ENCODE data around the gene PDLIM4.

PDLIM4 gene, protein sequence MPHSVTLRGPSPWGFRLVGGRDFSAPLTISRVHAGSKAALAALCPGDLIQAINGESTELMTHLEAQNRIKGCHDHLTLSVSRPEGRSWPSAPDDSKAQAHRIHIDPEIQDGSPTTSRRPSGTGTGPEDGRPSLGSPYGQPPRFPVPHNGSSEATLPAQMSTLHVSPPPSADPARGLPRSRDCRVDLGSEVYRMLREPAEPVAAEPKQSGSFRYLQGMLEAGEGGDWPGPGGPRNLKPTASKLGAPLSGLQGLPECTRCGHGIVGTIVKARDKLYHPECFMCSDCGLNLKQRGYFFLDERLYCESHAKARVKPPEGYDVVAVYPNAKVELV

DNA sequence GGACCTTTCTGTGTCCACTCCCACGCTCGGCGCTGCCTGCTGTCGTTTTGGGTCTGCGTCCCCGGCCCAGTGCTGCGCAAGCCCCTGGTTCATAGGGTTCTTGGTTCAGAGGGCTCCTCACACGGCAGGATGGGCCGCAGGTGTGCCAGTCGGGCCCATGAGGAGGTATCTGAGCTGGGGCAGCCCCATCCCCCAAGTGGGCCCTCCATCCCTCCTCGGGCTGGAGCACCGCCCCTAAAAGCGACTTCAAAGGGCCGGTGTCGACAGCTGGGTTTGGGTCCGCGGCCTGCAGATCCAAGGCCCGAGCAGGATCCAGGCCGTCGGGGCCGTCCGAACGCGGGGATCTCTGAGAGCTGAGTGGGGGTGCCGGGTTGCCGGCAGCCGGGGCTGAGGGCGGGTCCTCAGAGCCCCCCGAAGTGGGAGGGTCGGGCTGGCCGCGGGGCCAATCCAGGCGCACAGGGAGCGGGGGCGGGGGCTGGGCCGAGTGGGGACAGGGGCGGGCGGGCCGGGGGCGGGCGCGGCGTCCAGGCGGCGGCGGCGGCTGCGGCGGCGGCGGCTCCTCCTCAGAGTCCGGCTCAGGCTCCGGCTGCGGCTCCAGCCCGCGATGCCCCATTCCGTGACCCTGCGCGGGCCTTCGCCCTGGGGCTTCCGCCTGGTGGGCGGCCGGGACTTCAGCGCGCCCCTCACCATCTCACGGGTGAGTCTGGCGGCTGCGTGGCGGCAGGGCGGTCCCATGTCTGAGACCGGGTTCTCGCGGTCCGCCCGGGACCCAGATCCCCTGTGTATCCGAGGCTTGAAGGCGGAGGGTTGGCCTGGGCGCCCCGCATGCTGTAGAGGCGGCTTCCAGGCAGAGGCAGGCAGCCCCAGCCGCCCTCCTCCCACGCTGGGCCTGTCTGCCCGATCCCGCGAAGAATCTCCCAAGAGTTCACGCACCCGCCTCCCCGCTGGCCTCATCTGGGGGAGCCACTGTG lies at the start of gene PDLIM4:
TSS of gene PDLIM4 (plus strand) at position 566 of the 971 bp plus-strand sequence. CDS start at position 605, 39 bp downstream.
- peak; percentile 86 for DNase-seq (ENCODE audit: low read depth, low spot score)

DNA sequence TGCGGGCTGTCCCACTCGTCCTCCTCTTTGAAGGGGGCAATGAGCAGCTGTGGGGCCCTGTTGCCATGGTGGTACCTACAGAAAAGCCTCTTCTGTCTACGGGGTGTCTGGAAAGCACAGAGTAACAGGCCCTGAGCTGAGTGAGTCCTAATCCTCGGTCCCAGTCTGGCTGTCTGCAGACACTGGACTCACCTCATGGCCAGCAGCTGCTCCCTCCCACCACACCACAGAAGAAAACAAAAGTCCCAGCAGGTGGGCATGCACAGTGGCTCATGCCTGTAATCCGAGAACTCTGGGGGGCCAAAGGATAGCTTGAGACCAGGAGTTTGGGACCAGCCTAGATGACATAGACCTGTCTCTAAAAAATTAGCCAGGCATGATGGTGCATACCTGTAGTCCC lies 49.7 kb upstream of the PDLIM4 start:
- DNase-seq (ENCODE audit: low read depth, low spot score): no peak

DNA sequence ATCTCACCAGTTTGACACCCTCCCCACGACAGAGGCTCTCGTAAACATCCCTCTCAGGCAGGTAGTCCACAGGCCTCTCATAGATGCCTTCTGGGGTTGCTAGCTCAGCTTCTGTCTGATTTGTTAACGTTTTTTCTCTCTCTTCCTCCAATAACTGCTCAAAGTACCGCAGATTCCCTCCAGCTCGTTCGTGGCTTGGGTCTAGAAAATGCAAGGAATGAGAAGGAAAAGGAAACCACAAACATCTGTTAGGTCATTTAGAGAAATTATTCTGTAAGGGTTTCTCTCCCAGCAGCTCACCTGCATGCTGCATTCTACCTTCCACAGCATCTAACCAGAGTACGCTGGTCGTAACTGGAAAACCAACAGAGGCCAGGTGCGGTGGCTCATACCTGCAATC lies 48.4 kb upstream of the PDLIM4 start:
- peak; percentile 85 for DNase-seq (ENCODE audit: low read depth, low spot score)

DNA sequence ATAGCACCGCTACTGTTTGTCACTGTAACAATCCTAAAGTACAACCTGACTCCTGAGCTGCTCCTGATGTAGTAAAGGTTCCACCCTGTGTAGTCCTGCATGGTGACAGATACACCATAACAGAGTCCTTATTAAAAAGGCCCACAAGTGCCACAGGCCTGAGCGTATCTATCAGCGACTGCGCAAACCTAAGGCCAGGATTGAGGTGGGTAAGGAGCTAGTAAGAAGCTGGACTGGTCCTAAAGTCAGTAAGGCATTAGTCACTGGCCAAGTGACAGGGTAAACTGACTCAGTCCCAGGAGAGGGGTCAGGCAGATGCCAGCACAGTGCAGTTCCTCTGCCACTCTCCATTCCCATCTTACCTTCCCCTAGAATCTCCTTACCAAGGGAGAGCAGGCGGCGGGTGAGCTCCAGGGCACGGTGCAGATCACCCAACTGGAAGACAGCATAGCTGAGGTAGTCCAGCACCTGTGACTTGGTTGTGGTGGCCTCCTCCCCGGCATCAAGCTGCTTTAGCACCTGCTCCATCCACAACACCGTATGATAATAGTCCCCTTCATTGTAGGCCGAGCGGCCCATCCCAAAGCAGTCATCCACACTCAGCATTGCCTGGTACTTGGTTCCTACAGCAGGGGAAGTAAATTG lies 47.5 kb upstream of the PDLIM4 start:
- no peak for DNase-seq (ENCODE audit: low read depth, low spot score)

DNA sequence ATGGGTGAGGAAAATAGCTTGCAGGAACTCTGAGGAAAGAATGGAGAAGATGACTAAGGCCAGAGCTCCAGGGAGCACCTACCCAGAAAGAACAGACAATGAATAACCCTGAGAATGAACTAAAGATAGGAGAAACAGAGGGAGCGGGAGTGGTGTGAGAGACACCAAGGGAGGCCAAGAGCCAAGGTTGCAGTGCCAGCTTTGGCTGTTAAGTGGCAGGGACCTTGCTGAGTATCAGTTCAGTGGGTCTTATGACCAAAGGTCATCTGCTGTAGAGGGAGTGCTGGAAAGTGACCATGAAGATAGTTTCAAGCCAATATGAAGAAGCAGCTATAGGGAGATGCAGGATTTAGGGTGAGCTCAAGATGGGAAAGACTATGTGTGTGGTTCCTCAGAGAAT lies 46.6 kb upstream of the PDLIM4 start:
- no peak for DNase-seq (ENCODE audit: low read depth, low spot score)

DNA sequence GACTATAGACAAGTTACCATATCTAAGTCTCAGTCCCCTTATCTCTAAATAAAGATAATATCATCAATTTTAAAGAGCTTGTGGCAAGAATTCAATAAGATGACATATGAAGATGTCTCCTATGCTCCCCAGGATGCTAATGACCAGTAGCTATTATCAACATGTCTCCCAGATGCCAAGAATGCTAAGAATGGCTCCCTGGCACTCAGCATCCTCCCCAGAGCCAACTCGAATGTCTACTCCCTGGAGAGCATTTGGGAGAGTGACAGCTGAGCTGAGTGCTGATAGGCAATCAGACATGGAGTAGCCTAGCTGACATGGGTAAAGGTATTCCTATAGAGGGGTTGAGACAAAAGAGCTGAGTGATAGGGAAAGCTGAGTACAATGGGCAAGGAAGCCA lies 45.7 kb upstream of the PDLIM4 start:
- peak; percentile 58 for DNase-seq (ENCODE audit: low read depth, low spot score)

DNA sequence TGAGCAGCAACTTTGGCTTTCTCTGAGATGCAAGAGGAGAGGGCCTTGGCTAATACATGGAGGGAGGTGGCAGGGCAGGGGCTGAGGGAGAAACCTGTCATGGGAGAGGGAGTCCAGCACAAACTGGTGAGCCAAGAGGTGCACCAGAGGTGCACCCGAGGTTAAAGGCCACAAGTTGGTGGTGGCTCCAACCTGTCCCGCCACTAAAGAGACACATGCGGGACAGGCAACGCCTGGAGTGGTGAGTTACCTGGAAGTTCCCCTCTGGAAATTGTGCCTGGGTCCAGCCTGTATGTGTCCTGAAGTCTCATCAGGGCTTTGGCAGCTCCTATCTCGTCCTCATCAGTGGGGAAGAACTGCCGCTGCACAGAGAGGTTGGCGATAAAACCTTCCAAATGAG lies 43.8 kb upstream of the PDLIM4 start:
- no peak for DNase-seq (ENCODE audit: low read depth, low spot score)

DNA sequence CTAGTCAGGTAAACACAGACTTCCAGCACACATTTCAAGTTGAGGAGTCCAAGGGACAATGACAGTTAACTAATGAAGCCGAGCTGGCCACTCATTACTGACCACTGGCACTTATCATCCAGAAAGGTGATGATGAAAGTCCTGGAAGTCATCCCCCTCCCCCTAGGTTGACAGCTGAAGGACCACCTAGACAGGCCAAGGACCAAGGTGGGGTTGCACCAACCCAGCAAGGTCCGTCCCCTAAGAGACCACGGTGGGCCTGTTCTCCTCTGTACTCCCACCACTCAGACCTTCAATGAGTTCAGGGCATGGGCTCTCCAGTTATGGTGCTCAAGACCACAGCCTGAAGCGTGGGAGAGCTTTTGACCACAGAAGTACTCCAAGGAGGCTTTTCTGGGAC lies 43.0 kb upstream of the PDLIM4 start:
- no peak for DNase-seq (ENCODE audit: low read depth, low spot score)

DNA sequence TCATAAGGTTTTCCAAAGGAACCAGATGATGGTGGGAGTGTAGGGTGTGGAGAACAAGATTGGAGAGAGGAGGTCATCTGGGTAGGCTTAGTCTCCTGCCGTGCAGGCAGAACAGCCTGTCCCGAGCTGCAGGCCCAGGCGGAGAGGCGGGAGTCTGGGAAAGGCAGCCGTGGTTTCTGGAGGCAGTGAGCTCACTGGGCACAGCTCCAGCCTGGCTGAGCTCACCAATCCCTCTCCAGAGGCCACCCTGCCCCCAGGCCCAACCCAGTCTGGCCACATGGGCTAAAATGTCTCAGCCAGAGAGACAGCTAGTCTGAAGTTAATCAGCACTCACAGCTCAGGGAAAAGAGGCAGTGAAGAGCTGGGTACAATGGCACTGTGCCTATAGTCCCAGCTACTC lies 42.2 kb upstream of the PDLIM4 start:
- DNase-seq (ENCODE audit: low read depth, low spot score): peak; percentile 99

DNA sequence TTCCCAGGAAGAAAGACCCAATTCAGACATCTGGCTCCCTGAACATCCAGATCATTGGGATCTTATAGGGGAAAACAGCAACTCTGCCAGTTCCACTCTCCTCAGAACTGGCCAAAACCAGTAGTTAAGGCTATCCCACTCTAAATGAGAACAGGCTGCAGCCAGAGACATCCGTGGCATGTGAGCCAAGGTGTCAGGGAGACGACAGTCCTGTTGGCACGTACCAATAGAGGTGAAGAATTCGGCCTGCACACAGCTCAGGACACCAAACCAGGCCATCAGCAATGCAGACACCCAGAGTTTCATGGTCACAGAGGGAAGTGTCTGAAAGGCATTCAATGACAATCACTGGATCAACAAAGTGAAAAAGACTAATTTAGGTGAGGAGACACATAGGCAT lies 39.2 kb upstream of the PDLIM4 start:
- no peak for DNase-seq (ENCODE audit: low read depth, low spot score)

DNA sequence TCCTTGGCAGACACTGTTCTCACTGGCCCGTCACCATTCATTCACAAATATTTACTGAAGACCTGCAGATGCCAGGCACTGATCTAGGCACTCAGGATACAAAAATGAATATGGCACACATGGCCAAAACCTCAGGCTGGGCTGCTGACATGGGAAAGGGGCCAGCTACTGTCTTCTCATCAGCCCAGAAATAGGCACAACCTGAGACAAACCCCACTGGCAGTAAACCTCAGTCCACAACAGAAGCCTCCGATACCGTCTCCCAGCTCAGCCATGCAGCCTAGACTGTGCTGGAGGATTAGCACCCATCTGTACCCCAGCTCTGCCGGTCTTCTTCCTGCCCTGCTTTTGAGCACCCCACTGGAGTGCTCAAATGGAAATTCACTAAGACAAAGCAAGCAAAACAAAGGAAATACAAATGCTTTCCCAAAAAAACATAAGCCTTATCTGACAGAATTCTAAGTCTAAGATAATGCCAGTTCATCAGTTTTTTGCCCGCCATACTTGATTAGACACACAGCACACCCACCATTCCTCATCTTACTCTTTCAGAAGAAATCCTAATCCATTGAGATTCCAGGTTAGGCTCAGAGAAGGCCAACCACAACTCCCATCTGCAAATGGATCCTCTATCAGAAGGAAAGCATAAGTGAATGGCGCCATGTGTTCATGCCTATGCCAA lies 38.1 kb upstream of the PDLIM4 start:
- no peak for DNase-seq (ENCODE audit: low read depth, low spot score)

DNA sequence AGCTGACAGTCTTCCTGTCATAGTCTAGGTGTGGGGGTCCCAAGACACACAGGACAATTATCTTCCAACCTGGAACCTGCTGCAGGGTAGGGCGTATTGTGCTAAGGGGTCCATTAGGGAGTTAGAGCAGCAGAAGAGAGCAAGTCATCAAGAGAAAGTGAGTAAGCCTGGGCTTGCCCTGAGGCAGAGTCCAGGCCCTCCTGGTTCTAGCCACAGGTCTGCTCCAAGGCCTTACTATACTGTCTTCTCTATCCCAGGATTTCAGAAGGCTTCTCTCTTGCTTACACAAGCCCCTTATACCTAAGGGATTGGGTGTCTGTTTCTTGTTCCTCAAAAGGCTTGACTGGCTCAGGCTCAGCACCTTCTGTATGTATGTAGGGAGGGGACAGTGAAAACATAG lies 37.5 kb upstream of the PDLIM4 start:
- no peak for DNase-seq (ENCODE audit: low read depth, low spot score)

DNA sequence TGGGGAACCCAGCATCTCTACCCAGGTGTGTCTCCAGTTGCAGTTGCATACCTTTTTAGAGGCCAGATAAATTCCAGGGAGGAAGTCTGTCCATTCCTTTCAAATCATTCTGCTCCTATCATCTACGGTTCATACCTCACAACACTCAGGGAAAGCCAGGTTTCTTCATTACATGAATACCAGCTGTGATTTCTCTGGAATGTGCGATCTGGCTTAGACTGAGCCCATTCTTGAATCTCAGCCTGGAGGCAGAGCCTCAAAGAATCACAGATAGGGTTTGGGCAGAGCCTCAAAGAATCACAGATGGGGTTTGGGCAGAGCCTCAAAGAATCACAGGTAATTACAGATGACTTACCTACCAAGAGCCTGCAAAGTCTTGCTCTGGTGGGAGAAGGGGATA lies 37.0 kb upstream of the PDLIM4 start:
- DNase-seq (ENCODE audit: low read depth, low spot score): peak; percentile 65

DNA sequence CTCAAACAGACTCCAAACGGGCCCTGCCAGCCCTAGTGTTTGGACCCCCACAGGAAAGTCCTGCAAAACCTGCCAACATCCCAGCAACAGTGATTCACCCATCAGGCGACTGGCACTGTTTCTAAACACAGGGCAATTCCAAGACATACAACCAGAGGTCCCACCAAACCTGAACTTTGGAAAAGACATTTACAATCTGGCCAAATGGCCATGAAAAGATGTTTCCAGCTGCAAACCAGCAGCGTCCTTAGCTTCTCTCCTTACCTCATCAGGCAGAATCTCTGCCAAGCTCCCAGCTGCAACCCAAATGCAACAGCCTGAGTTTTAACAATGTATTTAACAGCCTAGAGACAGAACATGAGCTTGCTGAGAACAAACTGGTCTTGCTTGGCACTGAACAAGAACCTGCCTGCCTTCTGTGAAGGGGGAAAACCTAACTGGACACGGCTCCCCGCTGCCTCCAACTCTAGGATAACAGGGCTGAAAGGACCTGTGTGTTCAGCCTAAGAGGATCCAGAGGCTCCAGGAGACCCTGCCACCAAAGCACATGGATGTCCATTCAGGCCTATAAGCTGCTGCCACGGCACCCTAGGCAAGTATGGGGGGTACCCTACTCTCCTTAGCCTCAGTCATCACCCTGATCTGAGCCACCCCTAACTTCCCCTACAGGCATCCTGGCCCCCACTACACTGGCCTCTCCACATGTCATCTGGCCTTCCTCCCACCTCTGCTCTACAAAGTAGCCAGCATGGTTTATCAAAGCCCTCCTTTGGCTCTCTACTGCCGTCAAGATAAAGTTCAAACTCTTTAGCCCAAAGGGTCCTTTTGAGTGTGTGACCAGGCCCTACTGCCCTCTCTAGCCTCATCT lies 35.5 kb upstream of the PDLIM4 start:
- peak; percentile 69 for DNase-seq (ENCODE audit: low read depth, low spot score)

DNA sequence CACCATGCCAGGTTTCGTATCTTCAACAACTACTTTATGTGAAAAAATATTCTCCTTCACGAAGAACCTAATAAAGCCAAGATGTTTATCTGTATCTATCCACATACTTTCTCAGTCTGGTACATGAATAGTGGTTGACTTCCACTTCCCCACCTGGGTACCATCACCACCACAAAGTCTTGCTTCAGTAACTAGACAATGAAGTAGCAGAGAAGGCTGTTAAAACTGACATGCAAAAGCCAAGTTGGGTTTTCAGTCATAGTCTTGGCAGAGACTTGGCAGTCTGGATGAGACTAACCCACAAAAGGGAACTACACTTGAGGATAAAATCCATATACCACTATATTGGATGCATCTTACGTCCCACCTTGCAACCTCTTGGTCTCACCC lies 34.9 kb upstream of the PDLIM4 start:
- DNase-seq (ENCODE audit: low read depth, low spot score): no peak

DNA sequence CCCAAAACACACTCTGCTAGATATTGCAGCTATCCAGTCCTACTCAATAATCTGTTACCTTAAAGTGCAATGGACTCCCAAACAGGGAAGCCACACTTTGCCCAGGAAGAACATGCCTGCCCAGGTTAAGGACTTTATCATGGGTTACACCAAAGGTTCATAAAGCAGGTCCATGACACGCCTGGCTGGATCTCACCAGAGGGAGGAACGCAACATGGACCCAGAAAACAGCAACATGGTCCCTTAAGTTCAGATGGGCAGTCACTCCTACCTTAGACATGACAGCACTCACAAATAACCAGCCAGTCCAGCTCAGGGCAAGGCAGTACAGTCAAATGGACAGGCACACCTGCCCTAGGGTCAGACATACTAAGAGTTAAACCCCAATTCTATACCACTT lies 33.6 kb upstream of the PDLIM4 start:
- DNase-seq (ENCODE audit: low read depth, low spot score): no peak

DNA sequence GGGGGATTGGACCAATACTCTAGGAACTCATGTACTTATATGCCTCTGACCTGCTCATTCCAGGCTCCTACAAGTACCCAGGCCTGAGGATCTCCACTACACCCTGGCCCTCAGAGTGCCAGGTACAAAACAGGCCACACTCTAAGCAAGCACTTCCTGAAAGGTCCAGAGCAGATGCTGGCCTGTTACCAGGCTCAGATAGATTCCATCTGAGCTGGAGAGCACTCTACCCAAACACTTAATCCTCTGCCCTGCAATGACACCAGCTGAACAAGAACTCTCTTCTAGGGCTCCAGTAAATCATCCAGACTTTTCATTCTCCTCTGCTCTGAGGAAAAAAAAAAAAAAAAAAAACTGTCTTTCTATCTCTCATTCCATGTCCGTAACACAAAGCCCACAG lies 32.8 kb upstream of the PDLIM4 start:
- no peak for DNase-seq (ENCODE audit: low read depth, low spot score)

DNA sequence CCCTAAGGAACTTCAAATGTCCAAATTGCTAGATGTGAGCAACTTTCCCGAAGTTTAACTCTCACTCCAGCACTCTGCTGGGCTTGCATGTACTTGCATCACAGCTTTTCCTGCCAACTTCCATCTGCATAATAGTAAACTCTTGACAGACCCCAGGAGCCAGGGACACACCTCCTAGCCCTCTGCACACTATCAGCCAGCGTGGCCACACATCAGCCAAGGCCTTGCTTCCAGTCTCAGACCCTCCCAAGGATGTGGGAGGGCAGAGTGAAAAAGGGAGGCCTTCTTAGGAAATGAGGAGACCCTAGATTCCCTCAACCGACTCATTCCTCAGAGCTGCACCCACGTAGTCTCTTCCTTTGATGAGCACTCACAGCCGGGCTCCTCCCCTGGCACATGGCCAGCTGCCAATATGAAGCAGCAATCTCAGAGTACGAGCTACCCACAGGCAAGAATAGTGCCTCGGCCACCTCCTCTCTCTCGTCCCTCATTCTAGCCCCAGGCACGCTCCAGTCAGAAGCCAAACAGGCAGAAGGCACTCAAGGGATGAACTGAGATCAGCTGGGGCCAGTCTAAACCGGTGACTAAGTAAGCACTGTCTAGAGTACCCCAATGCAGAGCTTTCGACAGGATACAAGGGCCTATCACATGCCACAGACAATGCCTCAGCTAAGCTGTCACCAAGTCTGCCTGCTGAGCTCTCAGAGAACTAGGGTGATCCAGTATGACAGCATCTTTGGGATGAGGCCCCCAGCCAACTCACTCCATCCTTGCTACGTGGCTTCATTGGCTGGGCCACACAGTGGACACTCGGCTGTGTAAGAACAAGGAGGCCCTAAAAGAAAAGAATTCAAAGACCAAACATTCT lies 32.1 kb upstream of the PDLIM4 start:
- peak; percentile 67 for DNase-seq (ENCODE audit: low read depth, low spot score)

DNA sequence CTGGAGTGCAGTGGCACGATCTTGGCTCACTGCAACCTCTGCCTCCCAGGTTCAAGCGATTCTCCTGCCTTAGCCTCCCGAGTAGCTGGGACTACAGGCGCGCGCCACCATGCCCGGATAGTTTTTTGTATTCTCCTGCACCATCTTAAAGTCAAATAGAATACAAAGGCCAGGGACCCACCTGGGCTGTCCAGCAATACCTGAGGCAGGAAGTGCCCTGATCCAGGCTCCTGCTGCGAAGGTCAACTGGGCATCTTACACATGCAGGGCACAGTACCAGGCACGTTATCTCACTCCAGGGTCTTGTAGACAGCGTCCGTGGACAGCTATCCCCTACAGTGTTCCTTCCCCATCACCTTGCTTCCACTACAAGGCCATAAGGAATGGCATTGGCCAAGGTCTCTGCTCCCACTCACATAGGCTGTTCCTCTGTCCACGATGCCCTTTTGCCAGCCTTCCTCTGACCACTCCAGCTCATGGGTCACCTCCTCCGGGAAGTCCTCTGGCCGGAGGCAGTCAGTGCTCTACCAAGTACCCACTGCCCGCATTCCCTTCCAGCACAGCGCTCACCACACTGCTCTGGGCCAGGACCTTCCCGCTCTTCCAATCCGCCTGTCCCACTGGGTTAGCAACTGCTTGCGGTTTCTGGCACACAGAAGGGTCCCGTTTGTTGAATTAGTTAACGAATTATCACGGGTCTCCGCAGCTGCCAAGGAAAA lies 30.8 kb upstream of the PDLIM4 start:
- DNase-seq (ENCODE audit: low read depth, low spot score): peak; percentile 71
